ENCODE results near the gene GID8.

GRCh38 chr20:62896526-62896925, 41.4 kb upstream of the GID8 start:
- TF ChIP-seq POLR2A (IDR thresholded peaks at IDR 0.05) (no peak), POLR2AphosphoS5 (IDR thresholded peaks at IDR 0.05) (no peak), EP300 (IDR thresholded peaks at IDR 0.05) (no peak)
- TF ChIP-seq, protein P1, sequence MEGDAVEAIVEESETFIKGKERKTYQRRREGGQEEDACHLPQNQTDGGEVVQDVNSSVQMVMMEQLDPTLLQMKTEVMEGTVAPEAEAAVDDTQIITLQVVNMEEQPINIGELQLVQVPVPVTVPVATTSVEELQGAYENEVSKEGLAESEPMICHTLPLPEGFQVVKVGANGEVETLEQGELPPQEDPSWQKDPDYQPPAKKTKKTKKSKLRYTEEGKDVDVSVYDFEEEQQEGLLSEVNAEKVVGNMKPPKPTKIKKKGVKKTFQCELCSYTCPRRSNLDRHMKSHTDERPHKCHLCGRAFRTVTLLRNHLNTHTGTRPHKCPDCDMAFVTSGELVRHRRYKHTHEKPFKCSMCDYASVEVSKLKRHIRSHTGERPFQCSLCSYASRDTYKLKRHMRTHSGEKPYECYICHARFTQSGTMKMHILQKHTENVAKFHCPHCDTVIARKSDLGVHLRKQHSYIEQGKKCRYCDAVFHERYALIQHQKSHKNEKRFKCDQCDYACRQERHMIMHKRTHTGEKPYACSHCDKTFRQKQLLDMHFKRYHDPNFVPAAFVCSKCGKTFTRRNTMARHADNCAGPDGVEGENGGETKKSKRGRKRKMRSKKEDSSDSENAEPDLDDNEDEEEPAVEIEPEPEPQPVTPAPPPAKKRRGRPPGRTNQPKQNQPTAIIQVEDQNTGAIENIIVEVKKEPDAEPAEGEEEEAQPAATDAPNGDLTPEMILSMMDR (IDR thresholded peaks at IDR 0.05): no peak
